Loucy (cell line): ENCODE results near the gene PDE10A.

ENCODE experiments used
- EZH2phosphoT487 ChIP-seq: fragments of 200-600 bp; IDR thresholded peaks from 2 replicates; pipeline ENCODE4 v1.6.1; 2018; ENCODE audit warnings: antibody characterized with exemption, mild to moderate bottlenecking, moderate library complexity, borderline replicate concordance
- TF ChIP-seq, protein P1 (sequence below): fragments of 200-600 bp; sonication (generic); conservative IDR thresholded peaks from 2 replicates; pipeline ENCODE4 v1.5.1; 2014; ENCODE audit warnings: mild to moderate bottlenecking, antibody characterized with exemption, low read length

- TF ChIP-seq, protein P1, sequence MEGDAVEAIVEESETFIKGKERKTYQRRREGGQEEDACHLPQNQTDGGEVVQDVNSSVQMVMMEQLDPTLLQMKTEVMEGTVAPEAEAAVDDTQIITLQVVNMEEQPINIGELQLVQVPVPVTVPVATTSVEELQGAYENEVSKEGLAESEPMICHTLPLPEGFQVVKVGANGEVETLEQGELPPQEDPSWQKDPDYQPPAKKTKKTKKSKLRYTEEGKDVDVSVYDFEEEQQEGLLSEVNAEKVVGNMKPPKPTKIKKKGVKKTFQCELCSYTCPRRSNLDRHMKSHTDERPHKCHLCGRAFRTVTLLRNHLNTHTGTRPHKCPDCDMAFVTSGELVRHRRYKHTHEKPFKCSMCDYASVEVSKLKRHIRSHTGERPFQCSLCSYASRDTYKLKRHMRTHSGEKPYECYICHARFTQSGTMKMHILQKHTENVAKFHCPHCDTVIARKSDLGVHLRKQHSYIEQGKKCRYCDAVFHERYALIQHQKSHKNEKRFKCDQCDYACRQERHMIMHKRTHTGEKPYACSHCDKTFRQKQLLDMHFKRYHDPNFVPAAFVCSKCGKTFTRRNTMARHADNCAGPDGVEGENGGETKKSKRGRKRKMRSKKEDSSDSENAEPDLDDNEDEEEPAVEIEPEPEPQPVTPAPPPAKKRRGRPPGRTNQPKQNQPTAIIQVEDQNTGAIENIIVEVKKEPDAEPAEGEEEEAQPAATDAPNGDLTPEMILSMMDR, result no peak
- no peak for TF ChIP-seq EZH2phosphoT487
Observed at GRCh38 chr6:165657325-165657680, 5.7 kb downstream of the PDE10A start.
